Suprapubic skin (tissue), 4 donors: Measurements from ENCODE around the gene DDC. TPM values are rescaled to one million over a fixed set of nuclear protein-coding genes. Genes with fewer than 3 reads are reported as not detected.

Experiments used
- DNase-seq, 2 donors: peaks; one replicate each; pipeline ENCODE4 v3.0.0-alpha.2; 2019; ENCODE audit warnings: low spot score in 2 of 2
- H3K27ac ChIP-seq: fragments of 200-600 bp; sonication (generic); one replicate; pipeline ENCODE4 v1.5.1; 2019
- H3K27me3 ChIP-seq: fragments of 200-600 bp; sonication (generic); one replicate; pipeline ENCODE4 v1.5.1; 2019
- H3K36me3 ChIP-seq: fragments of 200-600 bp; sonication (generic); one replicate; pipeline ENCODE4 v1.5.1; 2019
- H3K4me1 ChIP-seq: fragments of 200-600 bp; sonication (generic); one replicate; pipeline ENCODE4 v1.5.1; 2019
- H3K4me3 ChIP-seq: fragments of 200-600 bp; sonication (generic); one replicate; pipeline ENCODE4 v1.5.1; 2019; ENCODE audit warnings: mild to moderate bottlenecking
- H3K9me3 ChIP-seq: fragments of 200-600 bp; sonication (generic); one replicate; pipeline ENCODE4 v1.5.1; 2019
- EP300 ChIP-seq: sonication (generic); formaldehyde crosslinking; IDR thresholded peaks from one replicate; pipeline ENCODE4 v1.6.1; 2017; ENCODE audit warnings: antibody characterized with exemption
- POLR2A ChIP-seq, 2 donors: fragments of 450-650 bp; IDR thresholded peaks; one replicate each; pipeline ENCODE4 v1.6.1; 2017; ENCODE audit warnings: antibody characterized with exemption in 2 of 2, mild to moderate bottlenecking in 2 of 2, moderate library complexity in 2 of 2
- POLR2AphosphoS5 ChIP-seq, 3 donors: sonication (generic); formaldehyde crosslinking; IDR thresholded peaks; one replicate each; pipeline ENCODE4 v1.6.1; 2017; ENCODE audit warnings: antibody characterized with exemption in 3 of 3
- WGBS: methylation state at CpG from one replicate; pipeline ENCODE4 v1.1.5; 2018; 5-methylcytosine and 5-hydroxymethylcytosine counted together
- total RNA-seq, 4 donors: library from RNA; depleted of rRNA; stranded (reverse); fragments of >200 nt; gene quantifications; one replicate each; pipeline ENCODE4 v1.1.0, GENCODE V29; 2016
- TF ChIP-seq, protein P1 (sequence below), 2 donors: fragments of 200-600 bp in 1 of 2; fragments of 450-650 bp in 1 of 2; sonication (generic) in 1 of 2; IDR thresholded peaks; one replicate each; pipeline ENCODE4 v1.5.1; 2016 to 2019; ENCODE audit warnings: antibody characterized with exemption in 2 of 2, mild to moderate bottlenecking in 1 of 2, moderate library complexity in 1 of 2

The DDC gene
- total RNA-seq, 4 donors from 2014 or later: 1.6 to 3.6 TPM; not detected in 2

DNA sequence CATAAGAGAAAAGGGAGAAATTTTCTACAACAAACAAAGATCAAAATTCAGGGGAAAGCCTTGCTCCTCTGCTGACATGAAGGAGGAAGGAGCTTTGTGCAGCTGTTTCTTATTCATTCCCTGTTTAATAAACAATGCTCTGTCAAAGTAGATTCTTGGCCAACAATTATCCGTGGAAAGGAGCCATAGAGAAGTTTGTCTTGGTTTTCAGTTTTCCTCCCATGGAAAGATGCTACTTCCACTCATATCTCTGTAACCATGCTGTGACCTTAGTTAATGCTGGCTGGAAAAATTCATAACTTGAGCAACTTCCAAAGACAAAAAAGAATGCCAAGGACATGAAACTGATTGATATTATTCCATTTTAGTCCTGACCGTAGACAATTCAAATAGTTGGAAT, 8.1 kb downstream of the DDC start:
- Histone ChIP-seq H3K4me1 (peaks cover 3% of the 10 kb centered on the region), H3K36me3 (no peaks in the 10 kb centered on the region), H3K27ac (peak overlapping the region; percentile 56), H3K4me3 (no peak overlapping the region), H3K9me3 (no peaks in the 10 kb centered on the region), H3K27me3 (peaks cover 17% of the 10 kb centered on the region)
- WGBS: 61% methylated on average over 2 of the region's 2 CpGs
- DNase-seq: no peak
- TF ChIP-seq, protein P1, sequence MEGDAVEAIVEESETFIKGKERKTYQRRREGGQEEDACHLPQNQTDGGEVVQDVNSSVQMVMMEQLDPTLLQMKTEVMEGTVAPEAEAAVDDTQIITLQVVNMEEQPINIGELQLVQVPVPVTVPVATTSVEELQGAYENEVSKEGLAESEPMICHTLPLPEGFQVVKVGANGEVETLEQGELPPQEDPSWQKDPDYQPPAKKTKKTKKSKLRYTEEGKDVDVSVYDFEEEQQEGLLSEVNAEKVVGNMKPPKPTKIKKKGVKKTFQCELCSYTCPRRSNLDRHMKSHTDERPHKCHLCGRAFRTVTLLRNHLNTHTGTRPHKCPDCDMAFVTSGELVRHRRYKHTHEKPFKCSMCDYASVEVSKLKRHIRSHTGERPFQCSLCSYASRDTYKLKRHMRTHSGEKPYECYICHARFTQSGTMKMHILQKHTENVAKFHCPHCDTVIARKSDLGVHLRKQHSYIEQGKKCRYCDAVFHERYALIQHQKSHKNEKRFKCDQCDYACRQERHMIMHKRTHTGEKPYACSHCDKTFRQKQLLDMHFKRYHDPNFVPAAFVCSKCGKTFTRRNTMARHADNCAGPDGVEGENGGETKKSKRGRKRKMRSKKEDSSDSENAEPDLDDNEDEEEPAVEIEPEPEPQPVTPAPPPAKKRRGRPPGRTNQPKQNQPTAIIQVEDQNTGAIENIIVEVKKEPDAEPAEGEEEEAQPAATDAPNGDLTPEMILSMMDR (IDR thresholded peaks at IDR 0.05): no peak
- TF ChIP-seq POLR2A (IDR thresholded peaks at IDR 0.05) (no peak), POLR2AphosphoS5 (IDR thresholded peaks at IDR 0.05) (no peak), EP300 (no peak)

DNA sequence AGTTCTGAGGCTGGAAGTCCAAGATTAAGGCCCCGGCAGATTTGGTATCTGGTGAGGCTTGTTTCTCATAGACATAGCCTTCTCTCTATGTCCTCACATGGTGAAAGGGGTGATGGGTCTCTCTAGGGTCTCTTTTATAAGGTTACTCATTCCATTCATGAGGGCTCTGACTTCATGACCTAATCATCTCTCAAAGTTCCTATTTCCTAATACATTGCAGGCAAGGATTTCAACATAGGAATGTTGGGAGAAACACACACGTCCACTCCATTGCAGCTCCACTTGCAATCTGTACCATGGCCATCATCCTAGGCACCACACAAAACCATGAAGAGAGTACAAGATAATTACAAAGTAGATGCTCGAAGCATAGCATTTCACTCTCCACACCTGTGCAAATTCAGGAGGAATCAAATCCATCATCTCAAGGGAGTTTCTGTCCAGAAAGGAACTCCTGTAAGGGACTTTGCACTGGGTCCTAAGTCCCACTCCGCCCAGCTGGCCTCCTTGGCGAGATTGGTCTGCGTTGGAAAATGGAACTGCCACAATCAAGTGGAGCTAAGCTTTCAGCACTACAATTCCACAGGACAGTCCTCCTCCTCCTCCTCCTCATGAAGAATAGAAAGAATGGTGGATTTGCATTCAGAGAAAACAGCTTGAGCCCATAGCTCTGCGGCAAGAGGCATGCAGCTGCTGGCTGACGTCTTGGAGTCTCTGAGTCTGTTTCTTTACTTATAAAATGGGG, 8.8 kb downstream of the DDC start:
- TF ChIP-seq EP300: no peak
- TF ChIP-seq, protein P1 (IDR thresholded peaks at IDR 0.05): no peak
- Histone ChIP-seq H3K9me3 (no peaks in the 10 kb centered on the region), H3K4me1 (peaks cover 3% of the 10 kb centered on the region), H3K27ac (peak overlapping the region; percentile 56), H3K36me3 (no peaks in the 10 kb centered on the region), H3K27me3 (peaks cover 17% of the 10 kb centered on the region), H3K4me3 (no peak overlapping the region)
- WGBS: 69% methylated on average over 8 of the region's 8 CpGs
- DNase-seq: no peak

- DNase-seq: no peak
- WGBS: 85% methylated on average over 9 of the region's 9 CpGs
- peaks cover 15% of the 10 kb centered on the region for H3K27me3 ChIP-seq
- H3K27ac ChIP-seq: no peak overlapping the region
- TF ChIP-seq POLR2AphosphoS5 (IDR thresholded peaks at IDR 0.05): no peak
- no peak for TF ChIP-seq POLR2A (IDR thresholded peaks at IDR 0.05)
- TF ChIP-seq EP300: no peak
- TF ChIP-seq, protein P1 (IDR thresholded peaks at IDR 0.05): no peak
- H3K36me3 ChIP-seq: no peaks in the 10 kb centered on the region
- H3K9me3 ChIP-seq: no peaks in the 10 kb centered on the region
- no peak overlapping the region for H3K4me3 ChIP-seq
- peaks cover 3% of the 10 kb centered on the region for H3K4me1 ChIP-seq
Measured at GRCh38 chr7:50555594-50556140, 9.5 kb downstream of the DDC start.

GRCh38 chr7:50554431-50555322, 10.5 kb downstream of the DDC start:
- Histone ChIP-seq H3K4me3 (no peak overlapping the region), H3K9me3 (no peaks in the 10 kb centered on the region), H3K27ac (no peak overlapping the region), H3K27me3 (peaks cover 10% of the 10 kb centered on the region), H3K4me1 (peaks cover 3% of the 10 kb centered on the region), H3K36me3 (no peaks in the 10 kb centered on the region)
- TF ChIP-seq EP300: no peak
- no peak for TF ChIP-seq POLR2A (IDR thresholded peaks at IDR 0.05)
- TF ChIP-seq POLR2AphosphoS5 (IDR thresholded peaks at IDR 0.05): no peak
- TF ChIP-seq, protein P1 (IDR thresholded peaks at IDR 0.05): no peak
- 82% methylated on average over 14 of the region's 14 CpGs for WGBS
- no peak for DNase-seq

- WGBS: 42% methylated on average over 3 of the region's 3 CpGs
- peaks cover 3% of the 10 kb centered on the region for H3K4me1 ChIP-seq
- no peak overlapping the region for H3K4me3 ChIP-seq
- H3K9me3 ChIP-seq: no peaks in the 10 kb centered on the region
- peaks cover 5% of the 10 kb centered on the region for H3K27me3 ChIP-seq
- H3K27ac ChIP-seq: no peak overlapping the region
- no peak for DNase-seq
- H3K36me3 ChIP-seq: no peaks in the 10 kb centered on the region
- TF ChIP-seq POLR2AphosphoS5 (IDR thresholded peaks at IDR 0.05) (no peak), EP300 (no peak), POLR2A (IDR thresholded peaks at IDR 0.05) (no peak)
- TF ChIP-seq, protein P1 (IDR thresholded peaks at IDR 0.05): no peak
Measured at GRCh38 chr7:50553973-50554372, 11.2 kb downstream of the DDC start.
